HG03139 (cell line): ENCODE results near the gene DCUN1D3.

Experiments
- ATAC-seq: cut with Tn5 transposase; IDR thresholded peaks from one replicate; pipeline ENCODE4 v1.9.1; 2021; ENCODE audit not compliant: unreplicated experiment

The DCUN1D3 gene

GRCh38 chr16:20920091-20920490 lies 19.9 kb upstream of the DCUN1D3 start:
- no peak for ATAC-seq

DNA sequence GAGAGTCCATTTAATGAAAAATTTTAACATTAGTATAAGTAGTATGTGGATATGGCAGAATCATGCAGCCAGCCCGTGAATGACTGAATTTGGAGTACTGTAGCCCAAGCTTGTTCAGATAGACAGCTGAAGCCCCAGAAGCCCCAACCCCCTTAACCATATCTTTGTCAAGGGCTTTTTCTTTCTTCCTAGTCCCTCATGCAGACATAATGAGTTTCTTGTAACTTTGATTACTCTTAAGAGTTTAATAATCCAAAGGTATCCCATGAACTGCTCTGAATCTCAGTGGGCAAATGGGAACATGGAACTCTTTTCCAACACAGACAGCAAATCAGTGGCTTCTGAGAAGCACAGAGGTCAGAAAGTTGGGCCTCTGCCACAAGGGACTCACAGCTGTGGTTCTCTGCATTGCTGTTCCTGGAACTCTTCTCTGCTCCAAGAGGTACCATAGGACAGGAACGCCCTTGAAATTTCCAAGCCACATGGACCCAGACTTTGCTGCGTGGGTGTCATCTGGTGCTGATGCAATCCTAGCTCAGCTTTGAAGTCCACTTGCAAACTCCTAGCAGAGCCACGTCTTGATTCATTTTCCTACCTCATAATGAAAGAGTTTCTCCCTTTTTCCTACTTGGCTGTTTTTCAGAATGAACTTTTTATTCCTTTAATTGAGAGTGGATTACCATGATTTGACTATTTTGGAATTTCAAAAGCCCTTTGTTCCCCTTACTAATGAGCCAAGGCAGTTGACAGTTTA lies 18.5 kb upstream of the DCUN1D3 start:
- no peak for ATAC-seq

- no peak for ATAC-seq
Measured at GRCh38 chr16:20916942-20917341, 16.8 kb upstream of the DCUN1D3 start.

DNA sequence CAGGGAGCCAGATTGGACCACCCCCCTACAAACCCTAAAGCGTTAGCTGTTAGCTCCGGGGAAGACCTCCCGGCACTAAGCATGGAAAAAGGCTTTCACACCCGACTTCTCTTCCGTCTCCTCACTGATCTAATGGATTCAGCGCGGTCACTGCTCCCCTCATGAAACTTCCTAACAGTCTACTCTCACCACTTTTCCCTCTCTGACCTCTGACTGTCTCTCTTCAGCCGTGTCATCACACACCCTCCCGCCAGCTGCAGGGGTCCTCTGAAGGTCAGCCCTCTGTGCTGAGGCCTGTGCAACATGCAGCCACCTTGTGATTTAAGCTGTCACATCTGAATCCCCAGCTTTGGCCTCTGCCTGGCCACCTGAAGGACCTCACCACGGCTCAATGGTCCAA lies 16.1 kb upstream of the DCUN1D3 start:
- no peak for ATAC-seq

DNA sequence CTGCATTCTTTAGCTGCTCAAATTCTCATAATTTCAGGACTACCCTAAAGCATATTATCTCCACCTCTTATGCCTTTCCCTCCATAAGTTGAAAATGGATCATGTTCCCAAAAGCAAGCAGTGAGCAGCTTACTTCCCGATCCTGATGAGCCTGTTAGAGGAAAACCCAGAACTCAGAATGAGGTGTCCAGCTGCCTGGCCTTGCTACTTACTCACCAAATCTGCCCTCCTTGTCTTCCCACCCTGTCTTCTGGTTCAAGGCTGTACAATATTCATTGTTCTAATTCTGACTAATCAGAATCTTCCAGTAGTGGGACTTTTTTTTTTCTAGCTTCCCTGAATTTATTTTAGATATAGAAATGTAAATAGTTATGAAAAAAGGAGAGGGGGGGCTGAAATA lies 11.2 kb upstream of the DCUN1D3 start:
- no peak for ATAC-seq

GRCh38 chr16:20910781-20911321 lies 10.7 kb upstream of the DCUN1D3 start:
- no peak for ATAC-seq

GRCh38 chr16:20906341-20907255 lies 6.4 kb upstream of the DCUN1D3 start:
- ATAC-seq, result no peak

DNA sequence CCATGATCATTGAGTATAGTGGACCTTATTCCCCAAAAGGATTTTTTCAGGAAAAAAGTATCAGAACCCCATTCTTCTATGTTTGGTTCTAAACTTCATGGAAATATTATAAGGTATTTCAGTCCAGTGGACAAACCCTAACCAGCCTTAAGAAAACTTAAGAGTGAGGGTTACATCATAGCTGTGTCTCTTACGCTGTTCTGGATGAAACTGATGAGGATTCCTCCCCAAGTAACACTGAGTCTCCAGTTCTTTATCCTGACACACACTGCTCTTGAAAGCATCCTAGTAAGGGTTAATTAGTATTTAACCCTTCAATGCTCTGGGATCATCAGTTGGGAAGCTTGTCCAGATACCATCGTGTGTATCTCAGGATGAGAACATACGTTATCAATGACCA lies 5.4 kb upstream of the DCUN1D3 start:
- ATAC-seq, result no peak

- no peak for ATAC-seq
Measured at GRCh38 chr16:20904507-20905081, 4.4 kb upstream of the DCUN1D3 start.

GRCh38 chr16:20903899-20904506 lies 3.8 kb upstream of the DCUN1D3 start:
- no peak for ATAC-seq

DNA sequence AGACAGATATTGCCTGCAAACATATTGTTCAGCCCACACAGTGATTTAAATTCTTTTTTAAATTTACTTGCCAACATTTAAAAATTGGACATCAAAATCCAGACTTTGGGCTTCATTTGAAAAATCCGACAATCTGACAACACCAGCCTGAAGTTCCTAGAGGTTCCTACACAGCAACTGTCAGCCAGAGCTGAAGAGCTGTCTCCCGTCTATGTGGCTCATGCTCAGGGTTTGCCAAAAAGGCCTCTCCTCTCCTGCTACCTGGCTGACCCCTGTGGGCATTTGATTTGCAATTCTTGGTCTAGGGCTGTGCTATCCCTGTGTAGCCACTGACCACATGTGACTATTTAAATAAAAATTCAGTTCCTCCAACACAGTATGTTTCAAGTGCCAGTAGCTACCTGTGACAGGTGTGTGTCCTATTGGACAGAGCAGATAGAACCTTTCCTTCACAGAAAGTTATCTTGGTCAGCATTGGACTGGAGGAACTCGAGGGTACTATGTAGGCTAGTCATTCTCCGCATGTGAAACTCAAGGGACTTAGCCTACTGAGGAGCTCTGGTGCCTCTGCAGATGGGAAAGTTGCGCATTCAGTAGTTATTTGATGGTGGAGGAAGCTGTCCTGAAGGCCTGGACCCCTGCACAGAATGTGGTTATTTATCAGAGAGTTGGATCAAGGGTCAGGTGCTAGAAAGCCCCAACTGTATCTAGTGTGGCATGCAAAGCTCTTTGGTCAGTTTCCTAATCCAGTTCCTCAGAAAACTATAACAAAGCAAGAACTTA lies 3.1 kb upstream of the DCUN1D3 start:
- ATAC-seq, result no peak

- ATAC-seq, result no peak
Measured at GRCh38 chr16:20902426-20902825, 2.3 kb upstream of the DCUN1D3 start.

DNA sequence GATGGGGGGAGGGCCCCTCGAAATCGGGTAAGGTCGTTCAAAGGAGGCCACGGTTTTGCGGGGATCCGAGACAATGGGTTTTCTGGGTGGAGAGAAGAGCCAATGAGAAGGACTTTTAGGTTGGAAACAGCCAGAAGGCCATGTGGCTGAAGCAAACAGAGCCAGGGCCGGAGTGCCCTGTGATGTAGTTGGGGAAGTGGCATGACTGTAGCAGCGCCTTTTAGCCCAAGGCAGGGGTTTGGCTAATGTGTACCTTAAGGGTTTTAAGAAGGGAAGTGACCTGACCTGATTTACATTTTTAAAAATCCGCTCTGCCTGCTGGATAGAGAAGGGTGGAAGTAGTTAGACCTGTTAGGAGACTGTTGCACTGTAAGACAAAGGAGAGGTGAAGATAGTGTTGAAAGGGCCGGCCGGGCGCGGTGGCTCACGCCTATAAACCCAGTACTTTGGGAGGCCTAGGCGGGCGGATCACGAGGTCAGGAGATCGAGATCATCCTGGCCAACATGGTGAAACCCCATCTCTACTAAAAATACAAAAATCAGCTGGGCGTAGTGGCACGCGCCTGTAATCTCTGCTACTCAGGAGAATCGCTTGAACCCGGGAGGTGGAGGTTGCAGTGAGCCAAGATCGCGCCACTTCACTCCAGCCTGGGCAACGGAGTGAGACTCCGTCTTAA lies 1.4 kb upstream of the DCUN1D3 start:
- ATAC-seq, result peak; percentile 31

GRCh38 chr16:20901068-20901435 lies 894 bp upstream of the DCUN1D3 start:
- ATAC-seq, result no peak

- no peak for ATAC-seq
Measured at GRCh38 chr16:20899477-20900298, 470 bp downstream of the DCUN1D3 start.

GRCh38 chr16:20899071-20899470 lies 1.1 kb downstream of the DCUN1D3 start:
- ATAC-seq, result no peak

DNA sequence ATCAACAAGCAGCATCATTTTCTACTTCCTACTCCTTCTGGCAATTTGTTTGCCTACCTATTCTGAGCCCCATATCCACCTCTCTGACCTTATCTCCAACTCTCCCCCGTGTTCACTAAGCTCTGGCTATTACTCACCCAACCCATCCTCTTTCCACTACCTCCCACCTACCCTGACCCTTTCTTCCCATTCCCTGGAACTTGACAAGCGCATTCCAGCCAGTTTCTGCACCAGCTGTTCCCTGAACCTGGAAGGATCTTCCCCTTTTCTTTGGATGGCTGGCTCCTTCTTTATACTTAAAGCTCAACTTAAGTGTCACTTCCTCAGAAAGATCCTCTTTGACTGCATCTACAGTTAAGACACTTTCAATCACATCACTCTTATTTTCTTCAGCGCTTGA lies 2.2 kb downstream of the DCUN1D3 start:
- no peak for ATAC-seq

- no peak for ATAC-seq
Measured at GRCh38 chr16:20897253-20897897, 2.8 kb downstream of the DCUN1D3 start.

DNA sequence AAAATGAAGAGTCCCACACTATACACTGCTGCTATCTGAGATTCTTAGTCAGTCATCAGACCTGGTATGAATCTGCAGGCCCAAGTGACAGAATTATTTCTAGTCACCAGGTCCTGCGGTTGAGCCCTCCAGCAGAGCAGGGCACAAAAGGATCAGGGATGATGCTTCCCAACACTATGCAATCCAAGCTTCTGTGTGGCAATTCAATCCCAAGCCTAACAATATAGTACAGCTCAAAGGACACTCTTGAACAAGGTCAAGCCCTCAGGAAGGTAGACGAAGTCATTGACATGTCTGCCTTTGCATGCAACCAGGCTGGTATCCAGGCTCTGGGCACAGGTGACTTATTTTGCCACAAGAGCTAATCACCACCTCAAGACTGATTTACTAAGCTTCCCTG lies 5.8 kb downstream of the DCUN1D3 start:
- no peak for ATAC-seq
